HS-27A (cell line): ENCODE results near the gene DCST1.
A peak's percentile ranks its signal among the peaks of the same experiment; 100 is the strongest.

Experiments
- DNase-seq: peaks from one replicate; pipeline ENCODE4 v3.0.0-alpha.2; 2012; ENCODE audit warnings: low read depth, missing footprints

DCST1 gene

GRCh38 chr1:155000726-155001424, 32.7 kb upstream of the DCST1 start:
- no peak for DNase-seq

GRCh38 chr1:155001425-155001674, 32.3 kb upstream of the DCST1 start:
- no peak for DNase-seq

- peak; percentile 92 for DNase-seq
These were observed 31.8 kb upstream of the DCST1 start for GRCh38 chr1:155001675-155002463.

DNA sequence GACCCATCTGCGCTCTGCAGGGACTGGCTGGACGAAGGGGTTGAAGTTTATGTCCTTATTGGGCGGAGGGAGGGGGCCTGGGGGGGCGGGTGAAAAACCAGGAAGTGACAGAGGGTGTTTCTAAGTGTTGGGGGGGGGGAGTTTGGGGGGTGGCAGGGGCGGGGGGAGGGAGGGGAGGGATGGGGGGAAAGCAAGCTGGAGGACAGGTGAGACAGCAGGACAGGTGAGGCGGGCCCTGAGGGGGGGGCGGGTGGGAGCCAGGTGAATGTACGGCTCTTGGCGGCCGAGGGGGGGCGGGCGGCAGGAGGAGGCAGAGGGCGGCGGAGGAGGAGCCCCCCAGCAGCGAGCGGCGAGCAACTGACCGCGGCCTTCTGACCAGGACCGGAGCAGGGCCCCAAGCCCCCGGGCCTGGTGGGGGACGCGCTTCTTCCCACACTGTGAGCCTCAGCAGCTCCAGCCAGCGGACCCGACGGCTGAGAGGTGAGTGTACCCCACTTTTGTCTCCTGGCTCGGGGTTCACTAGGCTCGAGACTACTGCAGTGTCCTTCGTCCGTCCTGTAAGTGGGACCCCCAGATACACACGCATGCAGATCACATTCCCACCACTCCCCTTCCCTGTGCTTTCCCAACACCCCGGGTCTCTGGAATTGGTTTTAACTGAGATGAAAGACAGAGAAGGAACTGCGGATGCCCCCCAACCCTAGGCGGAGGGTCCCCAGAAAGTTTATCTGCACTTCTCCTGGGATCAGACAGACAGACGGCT, 31.0 kb upstream of the DCST1 start, which contains the start of gene ZBTB7B:
Gene ZBTB7B (plus strand): TSS at position 339 of the 763 bp plus-strand sequence. CDS start 11,859 bp downstream, outside the sequence.
- no peak for DNase-seq

GRCh38 chr1:155003227-155003765, 30.3 kb upstream of the DCST1 start:
- no peak for DNase-seq

DNA sequence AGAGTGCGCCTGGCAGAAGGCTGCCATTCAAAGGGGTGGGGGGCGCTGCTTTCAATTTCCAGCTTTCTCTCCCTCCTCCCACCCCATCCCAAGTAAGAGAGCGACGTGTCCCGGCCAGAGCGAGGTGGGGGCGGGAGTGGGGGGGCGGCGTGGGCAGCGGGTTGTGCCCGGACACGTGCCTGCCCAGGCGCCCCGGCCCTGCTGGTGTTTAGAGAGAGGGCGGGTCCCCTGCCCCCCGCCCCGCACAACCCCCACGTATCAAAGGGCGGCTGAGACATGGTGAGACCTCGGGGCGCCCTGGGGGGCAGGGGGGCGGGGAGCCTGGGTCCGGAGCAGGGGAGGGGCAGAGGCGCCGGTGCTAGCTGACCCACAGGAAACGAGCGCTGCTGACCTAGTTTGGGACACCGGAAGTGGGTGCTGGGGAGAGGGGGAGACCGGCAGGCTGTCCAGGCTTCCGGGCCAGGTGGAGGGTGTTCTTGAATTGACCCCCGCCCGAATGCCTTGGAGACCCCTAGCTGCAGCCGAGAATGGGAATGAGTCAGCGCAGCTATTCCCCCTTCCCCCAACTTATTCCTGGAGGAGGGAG, 29.8 kb upstream of the DCST1 start:
- no peak for DNase-seq

- DNase-seq, result no peak
These were observed 29.1 kb upstream of the DCST1 start for GRCh38 chr1:155004352-155005075.

DNA sequence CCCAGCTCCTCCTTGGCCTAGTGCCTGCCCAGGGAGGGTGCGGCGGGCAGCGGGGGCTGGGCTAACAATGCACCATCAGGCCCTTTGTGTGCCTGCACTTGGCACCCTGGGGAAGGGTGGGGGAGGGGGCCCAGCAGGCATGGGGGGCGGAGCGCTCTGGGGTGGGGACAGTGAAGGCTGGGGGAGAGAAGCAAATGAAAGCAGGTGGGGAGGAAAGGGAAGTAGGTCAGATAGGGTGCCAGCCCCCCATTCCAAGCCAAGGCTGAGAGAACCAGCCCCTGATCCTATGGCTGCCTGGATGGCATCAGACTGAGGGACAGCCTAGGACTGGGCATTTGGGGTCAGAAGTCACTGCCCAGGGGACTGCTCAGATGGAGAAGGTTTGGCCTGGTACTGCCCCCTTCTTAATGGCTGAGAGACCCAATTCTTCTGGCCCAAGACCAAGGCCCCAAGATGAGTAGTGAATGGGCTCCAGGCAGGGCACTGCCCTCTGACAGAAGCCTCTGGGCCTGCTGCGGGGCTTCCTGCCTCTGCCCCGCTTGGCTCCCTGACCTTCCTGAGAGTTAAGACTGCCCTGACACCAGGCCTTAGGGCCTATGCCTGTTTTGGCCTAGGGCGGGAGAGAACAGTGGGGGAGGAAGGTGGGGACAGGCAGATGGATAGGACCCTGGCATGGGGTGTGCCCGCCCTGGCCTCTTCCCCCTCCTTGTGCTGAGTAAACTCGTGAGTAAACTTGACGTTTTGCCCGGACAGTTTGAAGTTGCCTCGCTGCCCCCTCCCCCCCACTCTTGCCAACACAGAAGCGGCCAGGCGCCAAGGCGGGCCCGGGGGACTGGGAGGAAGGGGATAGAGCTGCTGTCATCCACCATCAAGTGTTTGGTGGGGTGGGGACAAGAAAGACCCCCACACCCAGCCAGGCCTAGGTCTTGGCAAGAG, 28.3 kb upstream of the DCST1 start:
- no peak for DNase-seq

- DNase-seq, result no peak
These were observed 27.0 kb upstream of the DCST1 start for GRCh38 chr1:155006601-155007101.

DNA sequence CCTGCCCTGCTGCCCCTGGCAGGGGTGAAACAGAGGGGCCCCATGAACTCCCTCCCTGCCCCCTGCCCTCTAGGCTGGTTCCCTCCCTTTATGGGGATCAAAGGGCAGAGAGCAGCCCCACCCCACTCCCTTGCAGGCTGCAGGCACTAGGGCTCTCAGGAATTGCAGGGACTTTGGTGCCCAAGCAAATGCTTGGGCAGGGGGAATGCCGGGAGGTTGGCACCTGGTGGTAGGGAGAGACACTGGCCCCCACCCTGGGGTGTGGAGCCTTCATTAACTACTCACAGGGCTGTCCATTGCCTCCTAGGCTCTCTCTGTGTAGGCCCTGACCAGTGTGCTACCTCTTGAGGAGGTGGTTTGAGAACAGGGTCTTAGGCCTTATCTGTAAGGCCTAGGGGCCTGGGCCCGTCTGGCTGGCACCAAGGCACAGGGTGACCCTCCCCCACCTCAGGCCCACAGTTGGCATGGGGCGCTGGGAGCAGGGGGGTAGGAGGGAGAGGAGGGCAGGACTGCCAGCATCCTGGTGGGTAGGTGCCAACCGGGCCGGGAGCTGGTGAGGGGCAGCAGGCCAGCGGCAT, 26.3 kb upstream of the DCST1 start:
- no peak for DNase-seq

- DNase-seq, result no peak
These were observed 25.3 kb upstream of the DCST1 start for GRCh38 chr1:155008015-155008941.

- DNase-seq, result no peak
These were observed 24.4 kb upstream of the DCST1 start for GRCh38 chr1:155009221-155009711.

DNA sequence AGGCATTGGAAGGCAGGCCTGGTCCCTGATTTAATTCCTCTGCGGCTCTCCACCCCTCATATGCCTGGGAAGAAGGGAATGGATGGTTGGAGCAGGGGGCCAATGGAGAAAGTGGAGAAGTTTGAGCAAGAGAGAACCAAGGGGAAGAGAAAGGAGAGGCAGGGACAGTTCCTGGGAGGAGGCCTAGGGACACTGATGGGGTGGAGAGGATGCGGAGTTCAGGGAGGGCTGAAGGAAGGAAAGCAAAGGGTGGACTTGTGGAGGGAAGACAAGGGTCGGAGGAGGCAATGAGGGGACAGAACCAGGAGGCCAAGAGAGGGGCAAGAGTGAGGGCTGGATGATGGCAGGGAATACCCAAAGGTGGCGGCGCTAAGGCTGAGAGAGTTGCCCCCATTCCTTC, 23.9 kb upstream of the DCST1 start:
- DNase-seq, result no peak

DNA sequence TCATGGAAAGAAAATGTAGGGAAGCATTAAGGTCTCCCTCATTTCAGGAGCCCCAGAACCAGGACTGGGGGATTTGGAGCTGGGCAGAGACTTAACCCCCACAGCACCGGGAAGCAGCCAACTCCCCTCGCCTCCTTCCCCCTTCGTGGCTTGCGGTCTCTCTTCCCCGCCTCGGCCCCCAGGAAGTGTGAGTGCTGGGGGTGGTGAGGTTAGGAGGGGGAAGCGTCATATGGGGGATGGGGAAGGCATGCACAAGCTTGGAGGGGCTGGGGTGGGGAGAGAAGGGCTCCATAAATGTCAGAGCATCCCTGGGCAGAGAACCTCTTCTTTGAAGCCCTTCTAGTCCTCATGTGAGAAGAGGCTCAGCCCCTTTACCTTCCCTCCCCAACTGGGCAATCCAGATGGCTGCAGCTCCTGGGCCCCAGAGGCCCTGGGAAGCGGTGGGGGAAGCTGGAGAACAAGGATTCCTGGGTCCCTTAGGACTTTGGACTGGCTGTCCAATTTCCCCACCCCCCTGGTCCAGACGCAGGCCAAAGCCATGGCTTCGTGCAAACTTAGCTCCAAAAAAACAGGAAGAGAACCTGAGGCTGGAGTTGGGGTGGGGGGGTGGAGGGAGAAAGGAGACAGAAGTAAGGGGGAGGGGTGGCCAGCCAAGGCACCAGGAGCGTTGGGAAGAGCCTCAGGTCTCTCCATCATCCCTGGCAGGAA, 23.3 kb upstream of the DCST1 start:
- no peak for DNase-seq

DNA sequence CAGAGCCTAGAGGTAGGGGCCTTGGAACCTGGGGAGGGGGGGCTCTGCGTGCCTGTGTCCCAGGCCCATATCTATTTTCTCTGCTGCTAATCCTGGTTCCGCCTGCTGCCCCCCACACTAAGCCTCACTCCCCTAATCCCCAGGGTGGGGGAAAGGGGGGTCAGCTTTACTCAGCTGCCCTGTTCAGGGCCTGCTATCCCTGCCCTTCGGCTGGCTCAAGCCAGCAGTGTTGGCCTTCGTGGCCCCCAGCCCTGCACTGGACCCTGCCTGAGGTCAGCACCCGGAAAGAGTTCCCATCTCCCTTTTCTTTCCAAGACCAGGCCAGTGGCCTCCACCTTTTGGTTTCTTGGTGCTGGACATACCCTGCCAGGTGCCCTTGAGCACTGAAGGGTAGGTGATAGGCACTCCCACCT, 22.6 kb upstream of the DCST1 start:
- no peak for DNase-seq

GRCh38 chr1:155011437-155012025, 22.1 kb upstream of the DCST1 start:
- DNase-seq, result no peak

- no peak for DNase-seq
These were observed 21.5 kb upstream of the DCST1 start for GRCh38 chr1:155012026-155012546.
